NCI-H526 treated with DMSO at 0.1 percent for 48 hours (cell line): Measurements from ENCODE around the gene FKBP4.
"Not testable (repeated sequence)": the region's sequence is repeated elsewhere in the genome, so short reads cannot be mapped to it uniquely, and the experiment has no call there.

Source experiments
- DNase-seq: peaks from one replicate; lab custom pipeline; 2025; lab: John Stamatoyannopoulos, UW

The FKBP4 gene, protein sequence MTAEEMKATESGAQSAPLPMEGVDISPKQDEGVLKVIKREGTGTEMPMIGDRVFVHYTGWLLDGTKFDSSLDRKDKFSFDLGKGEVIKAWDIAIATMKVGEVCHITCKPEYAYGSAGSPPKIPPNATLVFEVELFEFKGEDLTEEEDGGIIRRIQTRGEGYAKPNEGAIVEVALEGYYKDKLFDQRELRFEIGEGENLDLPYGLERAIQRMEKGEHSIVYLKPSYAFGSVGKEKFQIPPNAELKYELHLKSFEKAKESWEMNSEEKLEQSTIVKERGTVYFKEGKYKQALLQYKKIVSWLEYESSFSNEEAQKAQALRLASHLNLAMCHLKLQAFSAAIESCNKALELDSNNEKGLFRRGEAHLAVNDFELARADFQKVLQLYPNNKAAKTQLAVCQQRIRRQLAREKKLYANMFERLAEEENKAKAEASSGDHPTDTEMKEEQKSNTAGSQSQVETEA

DNA sequence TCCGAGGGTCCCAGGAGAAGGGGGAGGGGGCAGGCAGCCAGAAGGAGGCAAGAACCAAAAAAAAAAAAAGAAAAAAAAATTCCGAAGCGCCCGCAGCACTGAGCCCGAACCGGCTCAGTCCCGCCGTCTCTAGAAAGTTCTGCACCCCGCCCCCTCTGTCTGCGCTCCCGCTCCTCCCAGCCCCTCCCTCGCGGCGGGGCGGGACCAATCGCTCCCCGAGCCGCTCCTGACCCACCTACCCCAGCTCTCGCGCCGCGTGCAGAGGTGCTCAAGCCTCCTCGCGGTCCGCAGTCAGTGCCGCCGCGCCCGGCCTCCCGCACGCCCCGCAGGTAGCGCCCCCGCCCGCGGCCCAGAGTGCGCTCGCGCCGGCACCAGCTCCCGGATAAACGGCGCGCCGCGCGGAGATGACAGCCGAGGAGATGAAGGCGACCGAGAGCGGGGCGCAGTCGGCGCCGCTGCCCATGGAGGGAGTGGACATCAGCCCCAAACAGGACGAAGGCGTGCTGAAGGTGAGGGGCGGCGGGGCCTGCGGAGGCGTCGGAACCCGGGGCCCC is at the start of gene FKBP4:
Gene FKBP4 (plus strand): TSS at position 235 of the 554 bp plus-strand sequence. CDS start 170 bp downstream, at position 405.
- peak; percentile 55 for DNase-seq

DNA sequence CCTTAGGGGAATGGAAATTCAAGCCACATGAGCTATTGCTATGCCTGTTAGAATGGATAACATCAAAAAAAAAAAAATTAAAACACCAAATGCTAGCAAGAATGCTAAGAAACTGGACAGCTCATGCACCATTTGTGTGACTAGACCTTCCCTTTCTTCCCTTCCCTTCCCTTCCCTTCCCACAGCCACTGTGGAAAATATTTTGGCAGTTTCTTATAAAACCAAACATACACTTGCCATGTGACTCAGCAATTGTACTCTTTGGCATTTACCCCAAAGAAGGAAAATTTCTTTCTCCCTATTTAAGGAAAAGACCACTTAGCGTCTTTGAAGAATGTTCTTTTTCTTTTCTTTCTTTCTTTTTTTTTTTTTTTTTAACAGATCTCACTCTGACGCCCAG is 49.1 kb upstream of the FKBP4 start:
- no peak for DNase-seq

DNA sequence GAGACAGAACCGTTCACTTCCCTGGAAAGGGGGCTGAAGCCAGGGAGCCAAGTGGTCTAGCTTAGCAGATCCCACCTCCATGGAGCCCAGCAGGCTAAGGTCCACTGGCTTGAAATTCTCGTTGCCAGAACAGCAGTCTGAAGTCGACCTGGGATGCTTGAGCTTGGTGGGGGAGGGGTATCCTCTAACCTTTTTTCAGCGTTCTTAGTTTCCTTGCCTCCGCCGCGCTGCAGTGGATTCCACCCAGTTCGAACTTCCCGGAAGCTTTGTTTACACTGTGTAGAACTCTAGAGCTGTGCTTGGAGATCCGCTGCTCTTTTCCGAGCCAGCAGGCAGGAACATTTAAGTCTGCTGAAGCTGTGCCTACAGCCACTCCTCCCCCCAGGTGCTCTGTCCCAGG is 45.2 kb upstream of the FKBP4 start:
- no peak for DNase-seq

DNA sequence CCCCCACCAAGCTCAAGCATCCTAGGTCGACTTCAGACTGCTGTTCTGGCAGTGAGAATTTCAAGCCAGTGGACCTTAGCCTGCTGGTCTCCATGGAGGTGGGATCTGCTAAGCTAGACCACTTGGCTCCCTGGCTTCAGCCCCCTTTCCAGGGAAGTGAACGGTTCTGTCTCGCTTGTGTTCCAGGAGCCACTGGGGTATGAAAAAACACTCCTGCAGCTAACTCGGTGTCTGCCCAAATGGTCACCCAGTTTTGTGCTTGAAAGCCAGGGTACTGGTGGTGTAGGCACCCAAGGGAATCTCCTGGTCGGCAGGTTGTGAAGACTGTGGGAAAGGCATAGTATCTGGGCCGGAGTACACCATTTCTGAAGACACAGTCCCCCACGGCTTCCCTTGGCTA is 44.6 kb upstream of the FKBP4 start:
- no peak for DNase-seq

DNA sequence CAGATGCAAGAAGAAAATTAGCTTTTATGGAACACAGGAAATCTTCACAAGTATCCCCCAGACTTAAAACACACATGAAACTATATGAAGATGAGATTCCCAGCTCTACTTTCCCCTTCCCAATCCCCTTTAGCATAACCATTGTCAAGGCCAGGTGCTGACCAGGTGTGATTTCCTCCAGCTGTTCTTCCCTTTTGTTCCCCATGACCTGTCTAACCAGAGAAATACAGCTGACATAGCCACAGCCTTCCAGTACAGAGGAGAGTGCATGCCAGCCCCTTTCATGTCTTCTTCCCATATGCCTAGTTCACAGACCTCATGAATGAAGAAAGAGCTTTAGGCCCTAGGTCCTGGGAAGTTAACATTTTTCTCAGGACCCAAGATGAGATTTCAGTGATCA is 43.5 kb upstream of the FKBP4 start:
- DNase-seq = no peak

DNA sequence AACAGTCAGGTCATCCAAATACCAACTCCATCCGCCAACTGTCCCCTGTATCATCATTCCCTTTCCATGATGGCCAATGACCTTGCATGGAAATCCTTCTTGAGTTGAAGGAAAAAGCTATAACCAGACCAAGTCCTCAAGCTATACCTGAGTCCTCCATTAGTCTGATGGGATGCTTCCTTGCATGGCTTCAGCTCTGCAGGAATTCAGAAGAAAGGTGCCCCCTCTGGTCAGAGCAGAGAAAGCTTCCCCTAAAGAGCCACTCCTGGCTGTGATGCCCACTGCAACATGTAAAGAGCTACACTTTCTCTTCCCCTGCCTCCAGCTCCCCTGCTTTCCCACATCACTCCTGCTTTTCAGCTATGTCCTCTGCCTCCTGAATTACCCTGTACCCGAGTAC is 43.1 kb upstream of the FKBP4 start:
- DNase-seq = no peak

DNA sequence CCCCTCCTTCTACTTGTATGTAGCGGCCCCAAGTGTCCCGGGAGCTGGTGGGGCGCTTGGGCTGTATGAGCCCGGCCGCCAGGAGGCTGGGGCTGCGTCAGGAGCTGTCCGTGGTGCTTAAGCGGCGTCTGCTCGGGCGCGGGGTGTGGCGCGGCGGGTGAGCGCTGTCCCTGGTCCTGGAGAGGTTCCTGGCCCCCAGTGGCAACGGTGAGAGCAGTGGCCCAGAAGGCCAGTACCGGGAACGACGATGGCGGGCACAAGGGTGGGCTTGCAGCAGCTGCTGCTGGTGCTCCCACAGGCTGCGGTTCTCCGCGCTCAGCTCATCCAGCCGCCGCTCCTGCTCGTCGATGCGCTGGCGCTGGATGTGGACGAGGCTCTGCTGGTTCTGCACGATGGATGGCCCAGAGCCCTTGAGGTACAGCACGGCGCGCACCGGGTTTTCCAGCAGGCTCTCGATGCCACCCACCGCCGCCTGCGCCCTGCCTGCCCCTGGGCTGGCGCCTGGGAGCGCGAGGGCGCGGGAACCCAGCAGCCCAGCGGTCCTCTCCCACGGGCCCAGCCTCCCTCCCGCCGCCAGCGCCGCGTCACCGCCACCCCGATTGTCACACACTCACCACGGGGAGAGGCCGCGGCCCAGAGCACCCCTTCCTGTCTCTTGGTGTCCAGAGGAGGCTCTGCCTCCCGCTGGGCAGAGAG is 41.9 kb upstream of the FKBP4 start:
- DNase-seq = no peak

DNA sequence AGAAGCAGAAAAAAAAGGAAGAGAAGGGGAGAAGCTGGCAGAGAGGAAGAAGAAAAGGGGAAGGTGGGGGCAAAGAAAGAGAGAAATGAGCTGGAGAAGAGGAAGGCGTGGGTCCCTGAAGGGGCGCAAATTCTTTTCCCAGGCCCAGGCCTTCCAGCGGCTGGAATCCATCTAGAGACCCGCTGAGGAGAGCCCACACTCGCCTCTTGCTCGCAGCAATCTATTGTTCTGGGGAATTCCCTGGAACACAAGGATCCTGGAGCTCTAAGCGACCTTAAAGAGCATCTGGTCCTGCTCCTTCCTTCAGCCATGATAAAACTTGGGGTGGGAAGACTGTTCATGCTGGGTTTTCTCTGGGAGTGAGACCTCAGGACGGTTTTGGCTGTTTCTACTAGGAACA is 41.2 kb upstream of the FKBP4 start:
- DNase-seq = no peak

DNA sequence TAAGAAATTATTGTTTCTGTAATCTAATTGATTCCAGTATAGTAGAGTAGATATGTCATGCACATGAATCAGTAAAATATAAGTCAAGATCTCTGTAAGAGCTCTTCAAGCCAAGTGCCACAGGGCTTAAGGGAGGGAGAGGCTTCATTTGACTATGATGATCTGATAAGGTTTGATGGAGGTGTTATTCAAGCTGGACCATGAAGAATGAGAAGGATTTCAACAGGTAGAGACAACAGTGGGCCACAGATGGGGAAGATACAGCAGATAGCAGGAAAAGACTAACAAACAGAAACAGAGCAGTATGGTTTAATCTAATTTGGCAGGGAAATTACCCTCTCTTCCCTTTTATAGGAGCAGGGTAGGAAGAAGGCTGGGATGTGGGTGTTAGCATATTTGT is 40.6 kb upstream of the FKBP4 start:
- DNase-seq = peak; percentile 99

DNA sequence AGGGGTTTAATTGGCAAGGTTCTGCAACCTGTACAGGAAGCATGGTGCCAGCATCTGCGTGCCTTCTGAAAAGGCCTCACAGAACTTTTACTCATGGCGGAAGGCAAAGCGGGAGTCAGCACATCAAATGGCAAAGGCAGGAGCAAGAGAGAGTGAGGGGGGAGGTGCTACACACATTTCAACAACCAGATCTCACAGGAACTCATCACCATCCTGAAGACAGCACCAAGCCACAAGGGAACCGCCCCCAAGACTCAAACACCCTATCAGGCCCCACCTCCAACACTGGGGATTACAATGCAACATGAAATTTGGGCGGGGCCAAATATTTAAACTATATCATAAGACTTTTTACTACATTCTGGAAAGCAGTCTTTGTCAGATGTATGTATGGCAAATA is 38.0 kb upstream of the FKBP4 start:
- DNase-seq = no peak

DNA sequence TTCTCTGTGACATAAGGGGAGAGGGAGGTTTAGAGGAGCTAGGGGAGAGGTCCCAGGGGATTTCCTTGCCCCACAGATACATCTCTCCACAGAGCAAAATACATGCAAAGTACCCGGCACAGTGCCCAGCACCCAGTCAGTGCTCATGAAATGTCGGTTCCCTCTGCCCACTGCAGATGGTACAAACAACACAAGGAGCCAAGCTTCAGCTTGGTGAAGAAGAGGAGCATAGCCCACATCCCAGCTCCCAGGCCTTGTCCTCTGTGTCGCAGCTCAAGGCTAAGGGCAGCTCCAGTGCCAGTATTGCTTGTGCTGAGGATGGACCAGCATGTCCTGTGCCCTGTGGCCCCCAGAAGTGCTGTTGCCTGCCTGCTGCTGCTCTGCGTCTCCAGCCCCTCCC is 35.0 kb upstream of the FKBP4 start:
- DNase-seq = peak; percentile 82

DNA sequence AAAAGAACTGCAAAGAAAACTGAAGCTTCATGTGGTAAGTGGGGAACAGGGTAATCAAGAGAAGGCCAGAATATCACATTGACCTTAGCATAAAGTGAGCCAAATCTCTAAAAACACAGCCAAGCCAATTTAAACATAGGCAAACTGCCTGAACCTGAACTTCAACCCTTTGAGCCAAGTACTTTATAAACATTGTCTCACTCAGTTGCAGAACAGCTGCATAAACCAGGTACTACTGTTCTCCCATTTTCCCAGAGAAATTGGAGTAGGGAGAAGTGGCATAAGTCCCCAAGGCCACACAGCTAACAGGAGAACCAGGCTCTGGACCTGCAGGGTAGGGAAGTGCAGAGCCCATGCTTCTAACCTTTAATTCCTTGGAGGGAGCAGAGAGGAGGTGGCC is 30.4 kb upstream of the FKBP4 start:
- DNase-seq = no peak

DNA sequence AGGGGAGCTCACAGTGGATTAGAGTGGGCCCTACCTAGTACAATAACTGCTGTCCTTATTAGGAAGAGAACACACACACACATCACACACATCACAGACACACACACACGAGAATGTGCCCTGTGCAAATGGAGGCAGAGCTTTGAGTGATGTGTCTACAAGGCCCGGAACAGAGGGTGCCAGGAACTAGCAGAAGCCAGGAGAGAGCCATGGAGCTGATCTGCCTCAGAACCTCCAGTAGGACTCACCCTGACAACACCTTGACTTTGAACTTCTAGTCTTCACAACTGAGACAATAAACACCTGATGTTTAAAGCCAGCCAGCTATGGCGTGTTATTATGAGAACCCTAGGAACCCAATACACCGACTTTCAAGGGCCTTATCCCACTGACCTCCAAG is 29.7 kb upstream of the FKBP4 start:
- DNase-seq = no peak

DNA sequence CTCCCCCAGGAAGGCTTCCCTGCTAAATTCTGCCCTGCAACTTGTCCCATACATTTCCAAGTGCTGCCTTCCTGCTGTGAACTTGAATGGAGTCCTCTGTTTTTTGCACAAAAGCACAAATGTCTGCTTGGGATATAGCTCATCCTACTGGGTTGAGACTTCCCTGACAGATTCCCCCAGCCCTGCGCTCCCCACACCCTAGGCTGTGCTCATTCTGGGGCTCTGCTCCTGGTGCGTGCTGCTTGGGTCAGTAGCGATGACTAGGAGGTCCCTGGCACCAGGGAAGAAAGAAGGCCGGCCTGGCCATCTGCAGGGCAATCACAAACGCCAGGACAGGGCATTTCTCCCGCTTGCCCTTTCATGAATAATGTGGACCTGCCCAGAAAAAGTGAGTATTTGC is 29.2 kb upstream of the FKBP4 start:
- DNase-seq = no peak

DNA sequence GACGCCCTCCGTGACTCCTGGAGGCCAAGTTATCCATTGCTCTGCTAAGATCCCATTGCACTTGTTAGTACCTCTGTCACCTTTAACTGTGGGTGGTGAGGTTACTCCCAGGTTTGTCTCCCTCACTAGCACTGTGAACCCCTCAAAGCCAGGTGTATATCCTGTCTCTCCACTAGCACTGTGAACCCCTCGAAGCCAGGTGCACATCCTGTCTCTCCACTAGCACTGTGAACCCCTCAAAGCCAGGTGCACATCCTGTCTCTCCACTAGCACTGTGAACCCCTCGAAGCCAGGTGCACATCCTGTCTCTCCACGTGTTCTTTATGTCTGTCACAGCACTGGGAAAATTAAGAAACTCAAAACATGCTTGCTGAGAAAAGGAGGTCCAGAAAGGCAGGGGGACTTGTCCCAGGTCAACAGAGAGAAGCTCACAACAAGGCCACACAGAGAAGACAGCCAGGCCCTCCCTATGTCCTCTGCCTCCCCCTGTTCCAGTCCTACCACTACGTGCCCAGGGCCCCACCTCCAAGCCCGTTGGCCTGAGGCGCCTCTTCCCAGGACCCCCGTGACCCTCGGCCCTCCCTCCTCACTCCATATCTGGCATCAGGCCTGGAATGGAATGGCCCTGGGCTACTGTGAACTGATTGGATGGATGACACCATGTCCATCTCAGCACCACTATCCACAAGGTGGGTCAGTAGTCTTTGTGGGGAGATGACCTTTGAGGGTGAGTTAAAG is 26.4 kb upstream of the FKBP4 start:
- DNase-seq = no peak

DNA sequence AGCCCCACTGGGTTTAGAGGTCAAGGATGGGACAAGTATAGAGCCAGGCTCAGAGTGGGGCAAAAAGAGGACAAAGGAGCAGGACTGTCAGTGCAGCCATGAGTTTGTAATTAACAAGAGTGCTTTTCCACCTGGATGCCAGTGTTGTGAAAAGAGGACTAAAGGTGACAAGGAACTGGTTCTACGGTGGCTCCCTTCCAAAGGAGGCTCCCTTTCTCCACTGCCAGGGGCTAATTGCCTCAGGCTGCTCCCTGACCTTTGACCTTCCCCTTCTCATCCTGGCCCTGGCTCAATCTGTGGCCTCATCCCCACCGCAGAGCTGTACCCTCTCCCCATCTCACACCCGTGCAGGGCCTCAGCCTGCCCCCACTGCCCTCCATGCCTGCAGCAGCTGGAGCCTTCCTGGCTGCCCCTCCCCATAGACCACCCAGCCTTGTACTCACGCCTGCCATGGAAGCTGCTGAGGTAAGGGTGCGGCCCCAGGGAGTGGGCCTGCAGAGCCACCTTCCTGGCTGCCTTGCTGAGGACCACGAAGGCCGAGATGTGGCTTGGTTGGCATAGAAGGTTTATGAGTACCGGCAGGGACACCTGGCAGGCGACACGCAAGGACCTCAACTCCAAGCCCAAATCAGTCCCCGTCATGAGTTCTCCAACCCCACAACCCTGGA is 24.8 kb upstream of the FKBP4 start:
- no peak for DNase-seq

DNA sequence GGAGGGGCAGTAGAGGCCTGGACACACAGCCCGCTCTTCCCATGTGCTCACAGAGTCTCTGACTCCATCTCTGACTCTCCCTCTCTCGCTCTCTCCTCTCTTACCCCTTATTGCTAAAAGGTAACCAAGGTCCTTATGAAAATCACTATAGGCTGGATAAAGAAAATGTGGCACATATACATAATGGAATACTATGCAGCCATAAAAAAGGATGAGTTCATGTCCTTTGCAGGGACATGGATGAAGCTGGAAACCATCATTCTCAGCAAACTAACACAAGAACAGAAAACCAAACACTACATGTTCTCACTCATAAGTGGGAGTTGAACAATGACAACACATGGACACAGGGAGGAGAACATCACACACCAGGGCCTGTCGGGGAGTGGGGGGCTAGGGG is 24.2 kb upstream of the FKBP4 start:
- DNase-seq = not testable (repeated sequence)

DNA sequence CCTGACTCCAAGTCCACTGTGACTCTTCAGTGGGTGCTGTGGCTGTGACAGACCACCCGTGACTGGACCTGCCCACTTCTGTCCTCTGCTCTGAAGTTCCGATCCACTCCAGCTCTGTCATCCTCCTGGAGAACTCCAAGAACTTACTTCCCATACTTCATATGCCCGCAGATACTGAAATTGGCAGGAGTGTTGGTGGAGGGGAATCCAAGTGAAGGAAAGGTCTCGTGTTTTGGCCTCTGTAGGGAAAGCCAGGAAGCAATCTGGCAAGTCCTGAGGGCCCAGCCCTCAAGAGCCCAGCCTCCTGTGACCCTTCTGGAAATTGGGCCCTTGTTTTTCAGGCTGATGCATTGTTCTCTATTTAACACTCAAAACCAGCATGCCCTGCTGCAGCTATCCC is 22.4 kb upstream of the FKBP4 start:
- no peak for DNase-seq

DNA sequence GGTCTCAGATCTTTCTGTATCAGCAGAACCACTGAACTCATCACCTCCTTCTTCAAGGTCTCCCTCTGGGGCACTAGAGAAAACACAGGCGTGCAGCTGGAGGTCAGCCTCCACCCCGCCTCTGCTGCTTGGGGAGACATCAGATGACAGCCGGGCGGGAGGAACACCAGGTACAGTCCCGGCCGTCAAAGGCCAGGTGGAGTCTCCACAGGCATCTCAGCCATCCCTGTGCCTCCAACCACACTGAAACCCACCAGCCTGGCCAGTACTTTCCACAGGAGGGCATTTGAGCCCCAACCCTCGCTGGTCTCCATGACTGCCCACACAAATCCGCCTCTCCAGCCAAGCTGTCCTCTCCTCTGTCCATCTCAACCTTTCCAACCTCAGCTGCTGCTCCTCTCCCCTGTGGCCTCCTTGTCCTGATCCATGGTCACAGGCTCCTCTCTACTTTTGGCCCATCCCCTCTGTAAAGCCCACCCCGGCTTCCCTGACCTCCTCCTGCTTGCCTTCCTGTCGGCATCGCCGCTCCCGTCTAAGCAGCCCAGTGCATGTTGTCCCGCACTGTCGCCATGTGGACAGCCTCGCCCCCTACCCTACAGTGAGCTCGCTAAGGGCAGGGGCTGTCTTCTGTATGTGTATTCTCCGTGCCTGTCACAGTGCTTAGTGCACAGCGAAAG is 21.4 kb upstream of the FKBP4 start:
- no peak for DNase-seq

DNA sequence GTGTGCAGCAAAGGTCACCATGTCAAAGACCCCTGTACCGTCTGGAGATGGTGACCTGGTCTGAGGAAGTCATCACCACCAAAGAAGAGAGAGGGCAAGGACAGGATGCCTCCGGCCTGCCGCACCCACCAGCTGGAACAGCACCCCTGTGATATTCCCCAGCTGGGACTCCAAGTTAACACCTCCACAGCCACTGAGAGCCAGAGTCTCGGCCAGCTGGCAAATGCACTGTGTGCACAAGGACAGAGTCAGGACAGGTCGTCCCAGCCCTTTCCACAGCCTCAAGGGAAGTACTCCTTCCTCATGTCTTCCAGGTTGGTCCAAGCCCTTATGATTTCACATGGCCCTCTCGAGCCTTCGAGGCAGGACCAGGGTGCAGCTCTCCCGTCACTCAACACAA is 19.3 kb upstream of the FKBP4 start:
- DNase-seq = no peak

DNA sequence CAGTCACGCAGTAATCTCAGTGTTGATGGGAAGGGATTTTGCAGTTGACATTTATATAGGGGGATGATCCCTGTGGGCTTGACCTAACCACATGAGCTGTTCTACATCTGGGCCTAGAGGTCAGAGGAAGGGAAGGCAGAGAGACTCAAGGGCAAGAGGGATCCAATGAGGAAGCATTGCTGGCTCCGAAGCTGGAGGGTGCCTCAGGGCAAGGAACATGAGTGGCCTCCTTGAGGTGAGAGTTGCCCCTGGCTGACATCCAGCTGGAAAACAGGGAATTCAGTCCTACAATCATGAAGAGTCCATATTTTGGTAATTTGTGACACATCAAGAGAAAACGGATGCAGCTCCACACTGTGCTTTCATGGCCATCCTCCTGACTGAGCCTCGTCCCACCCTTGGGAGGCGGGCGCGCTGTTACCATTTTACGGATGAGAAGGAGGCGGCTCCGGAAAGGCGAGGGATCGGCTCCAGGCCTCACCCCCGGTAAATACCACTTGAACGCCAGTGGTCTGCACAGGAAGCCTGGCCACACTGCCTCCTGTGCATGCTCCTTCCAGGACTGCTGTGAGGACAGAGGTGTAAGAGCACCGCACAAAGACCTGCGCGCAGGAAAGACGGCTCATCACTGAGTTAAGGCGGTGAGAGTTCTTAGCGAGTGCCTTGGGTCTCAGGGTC is 18.5 kb upstream of the FKBP4 start:
- DNase-seq = no peak
